ENCODE data around the gene RBM11.
A peak's percentile ranks its signal among the peaks of the same experiment; 100 is the strongest.
"Not testable (repeated sequence)": the region's sequence is repeated elsewhere in the genome, so short reads cannot be mapped to it uniquely, and the experiment has no call there.

Gene RBM11

GRCh38 chr21:14215971-14216641 is at the start of gene RBM11:
RBM11 (plus strand) TSS chr21:14216157; CDS start chr21:14216187, 30 bp downstream.
- peak; percentile 54 for DNase-seq (ENCODE audit: low spot score)

- DNase-seq (ENCODE audit: low spot score) = not testable (repeated sequence)
Observed at GRCh38 chr21:14166463-14167223, 49.3 kb upstream of the RBM11 start.

GRCh38 chr21:14206222-14206621 is 9.7 kb upstream of the RBM11 start:
- no peak for DNase-seq (ENCODE audit: low spot score)

- no peak for DNase-seq (ENCODE audit: low spot score)
Observed at GRCh38 chr21:14210738-14211137, 5.2 kb upstream of the RBM11 start, which contains the start of gene LIPI. LIPI (minus strand) TSS chr21:14210955; CDS start chr21:14210845, 110 bp downstream.

GRCh38 chr21:14213164-14213563 is 2.8 kb upstream of the RBM11 start:
- DNase-seq (ENCODE audit: low spot score) = no peak

- no peak for DNase-seq (ENCODE audit: low spot score)
Observed at GRCh38 chr21:14223365-14223764, 7.4 kb downstream of the RBM11 start.

- DNase-seq (ENCODE audit: low spot score) = no peak
Observed at GRCh38 chr21:14229399-14229798, 13.4 kb downstream of the RBM11 start.

GRCh38 chr21:14235101-14235500 is 19.1 kb downstream of the RBM11 start:
- DNase-seq (ENCODE audit: low spot score) = no peak

GRCh38 chr21:14236180-14236579 is 20.2 kb downstream of the RBM11 start:
- DNase-seq (ENCODE audit: low spot score) = no peak

- no peak for DNase-seq (ENCODE audit: low spot score)
Observed at GRCh38 chr21:14239281-14239680, 23.3 kb downstream of the RBM11 start.

- no peak for DNase-seq (ENCODE audit: low spot score)
Observed at GRCh38 chr21:14241297-14241696, 25.3 kb downstream of the RBM11 start.

- no peak for DNase-seq (ENCODE audit: low spot score)
Observed at GRCh38 chr21:14243461-14243860, 27.5 kb downstream of the RBM11 start.

GRCh38 chr21:14243874-14244273 is 27.9 kb downstream of the RBM11 start:
- DNase-seq (ENCODE audit: low spot score) = no peak

GRCh38 chr21:14244911-14245310 is 29.0 kb downstream of the RBM11 start:
- no peak for DNase-seq (ENCODE audit: low spot score)

- DNase-seq (ENCODE audit: low spot score) = no peak
Observed at GRCh38 chr21:14245711-14246110, 29.8 kb downstream of the RBM11 start.

GRCh38 chr21:14251336-14251735 is 35.4 kb downstream of the RBM11 start:
- no peak for DNase-seq (ENCODE audit: low spot score)

GRCh38 chr21:14259747-14260146 is 43.8 kb downstream of the RBM11 start:
- DNase-seq (ENCODE audit: low spot score) = peak; percentile 78

- no peak for DNase-seq (ENCODE audit: low spot score)
Observed at GRCh38 chr21:14260174-14260764, 44.3 kb downstream of the RBM11 start.

- no peak for DNase-seq (ENCODE audit: low spot score)
Observed at GRCh38 chr21:14262039-14262438, 46.1 kb downstream of the RBM11 start.

- no peak for DNase-seq (ENCODE audit: low spot score)
Observed at GRCh38 chr21:14263879-14264278, 47.9 kb downstream of the RBM11 start.

GRCh38 chr21:14265023-14265422 is 49.1 kb downstream of the RBM11 start:
- no peak for DNase-seq (ENCODE audit: low spot score)

GRCh38 chr21:14267076-14267475 is 51.1 kb downstream of the RBM11 start:
- no peak for DNase-seq (ENCODE audit: low spot score)

GRCh38 chr21:14270631-14271030 is 54.7 kb downstream of the RBM11 start:
- DNase-seq (ENCODE audit: low spot score) = no peak

All from cerebellar cortex (tissue), 1 donor.